NB4 (cell line): ENCODE data around the gene CHRM2.

Experiments used
- CTCF ChIP-seq: IDR thresholded peaks from one replicate; pipeline ENCODE4 v1.5.1; 2012; ENCODE audit warnings: low read depth, low read length
- MYC ChIP-seq: IDR thresholded peaks from 2 replicates; pipeline ENCODE4 v1.6.1; 2011; ENCODE audit warnings: low read depth, low read length
- POLR2A ChIP-seq: IDR thresholded peaks from 2 replicates; pipeline ENCODE4 v1.6.1; 2011; ENCODE audit warnings: mild to moderate bottlenecking; ENCODE audit not compliant: insufficient read length; ENCODE audit errors: extremely low read depth
- TF ChIP-seq, protein P1 (sequence below): IDR thresholded peaks from 2 replicates; pipeline ENCODE4 v1.6.1; 2011; ENCODE audit warnings: low read depth, low read length

GRCh38 chr7:136900005-136900404 is 31.6 kb downstream of the CHRM2 start:
- no peak for TF ChIP-seq CTCF
- no peak for TF ChIP-seq POLR2A
- TF ChIP-seq MYC, result no peak
- TF ChIP-seq, protein P1, sequence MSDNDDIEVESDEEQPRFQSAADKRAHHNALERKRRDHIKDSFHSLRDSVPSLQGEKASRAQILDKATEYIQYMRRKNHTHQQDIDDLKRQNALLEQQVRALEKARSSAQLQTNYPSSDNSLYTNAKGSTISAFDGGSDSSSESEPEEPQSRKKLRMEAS, result no peak
